ENCODE results near the gene SLC22A14.
"Not testable (repeated sequence)": the region's sequence is repeated elsewhere in the genome, so short reads cannot be mapped to it uniquely, and the experiment has no call there.

Gene SLC22A14

GRCh38 chr3:38274864-38275649 lies 7.0 kb upstream of the SLC22A14 start:
- no peak for DNase-seq

- DNase-seq, result no peak
Measured at GRCh38 chr3:38275658-38276057, 6.4 kb upstream of the SLC22A14 start.

GRCh38 chr3:38276081-38276916 lies 5.8 kb upstream of the SLC22A14 start:
- DNase-seq, result no peak

GRCh38 chr3:38276917-38277630 lies 5.0 kb upstream of the SLC22A14 start:
- DNase-seq, result no peak

- no peak for DNase-seq
Measured at GRCh38 chr3:38278841-38279240, 3.3 kb upstream of the SLC22A14 start.

- DNase-seq, result no peak
Measured at GRCh38 chr3:38283810-38284755, 2.0 kb downstream of the SLC22A14 start.

- no peak for DNase-seq
Measured at GRCh38 chr3:38284756-38285150, 2.7 kb downstream of the SLC22A14 start.

- not testable (repeated sequence) for DNase-seq
Measured at GRCh38 chr3:38289286-38290217, 7.5 kb downstream of the SLC22A14 start.

- DNase-seq, result not testable (repeated sequence)
Measured at GRCh38 chr3:38297053-38297452, 15.0 kb downstream of the SLC22A14 start.

GRCh38 chr3:38297537-38297936 lies 15.4 kb downstream of the SLC22A14 start:
- DNase-seq, result no peak

- no peak for DNase-seq
Measured at GRCh38 chr3:38297947-38298711, 16.0 kb downstream of the SLC22A14 start.

- no peak for DNase-seq
Measured at GRCh38 chr3:38306941-38307340, 24.8 kb downstream of the SLC22A14 start.

GRCh38 chr3:38307599-38307998 lies 25.5 kb downstream of the SLC22A14 start:
- DNase-seq, result no peak

GRCh38 chr3:38308456-38308855 lies 26.4 kb downstream of the SLC22A14 start:
- DNase-seq, result no peak

GRCh38 chr3:38311476-38311875 lies 29.4 kb downstream of the SLC22A14 start:
- no peak for DNase-seq

GRCh38 chr3:38311941-38312340 lies 29.8 kb downstream of the SLC22A14 start:
- no peak for DNase-seq

GRCh38 chr3:38312356-38312755 lies 30.3 kb downstream of the SLC22A14 start:
- no peak for DNase-seq

- DNase-seq, result no peak
Measured at GRCh38 chr3:38313263-38313662, 31.2 kb downstream of the SLC22A14 start.

- DNase-seq, result no peak
Measured at GRCh38 chr3:38313695-38314094, 31.6 kb downstream of the SLC22A14 start.

- no peak for DNase-seq
Measured at GRCh38 chr3:38314112-38314763, 32.1 kb downstream of the SLC22A14 start.
